SK-N-MC (cell line): ENCODE results near the gene MYO1F.

ENCODE experiments used
- EZH2 ChIP-seq: fragments of 200-600 bp; sonication (generic); IDR thresholded peaks from one replicate; pipeline ENCODE4 v1.6.1; 2017; ENCODE audit warnings: antibody characterized with exemption
- POLR2AphosphoS5 ChIP-seq: IDR thresholded peaks from 2 replicates; pipeline ENCODE4 v1.6.1; 2012; ENCODE audit warnings: mild to moderate bottlenecking, low read depth, low read length, borderline replicate concordance

DNA sequence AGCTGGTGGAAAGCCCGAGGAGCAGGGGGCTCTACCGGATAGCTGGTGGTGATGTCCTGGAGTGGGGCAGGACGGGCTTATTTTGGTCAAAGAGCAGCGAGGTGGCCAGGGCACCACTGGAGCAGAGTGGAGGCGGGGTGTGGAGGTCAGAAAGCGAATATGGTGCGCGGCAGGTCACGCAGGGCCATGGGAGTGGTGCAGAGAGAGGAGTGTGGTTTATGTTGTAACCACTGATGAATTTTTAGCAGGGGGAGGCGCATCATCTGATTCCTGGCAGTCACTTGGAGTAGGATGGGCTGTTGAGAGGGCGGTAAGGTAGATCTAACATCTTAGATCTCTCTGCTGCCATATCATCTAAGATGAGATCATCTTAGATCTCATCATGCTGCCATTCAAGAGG lies 61.9 kb downstream of the MYO1F start:
- no peak for TF ChIP-seq POLR2AphosphoS5
- no peak for TF ChIP-seq EZH2
